AG09309 (cell line): Measurements from ENCODE around the gene BMP10.

Experiments
- DNase-seq: peaks from one replicate; pipeline ENCODE4 v3.0.0-alpha.2; 2010; ENCODE audit warnings: low read depth
- H3K4me3 ChIP-seq: 2 replicates; pipeline ENCODE4 v1.5.1; 2011; ENCODE audit warnings: mild to moderate bottlenecking, low read depth, low read length, moderate library complexity; ENCODE audit not compliant: control insufficient read depth
- TF ChIP-seq, protein P1 (sequence below): IDR thresholded peaks from 2 replicates; pipeline ENCODE4 v1.5.1; 2011; ENCODE audit warnings: mild to moderate bottlenecking, low read depth, low read length, inconsistent platforms; ENCODE audit not compliant: insufficient read depth, control insufficient read depth; ENCODE audit errors: missing control alignments

The BMP10 gene

DNA sequence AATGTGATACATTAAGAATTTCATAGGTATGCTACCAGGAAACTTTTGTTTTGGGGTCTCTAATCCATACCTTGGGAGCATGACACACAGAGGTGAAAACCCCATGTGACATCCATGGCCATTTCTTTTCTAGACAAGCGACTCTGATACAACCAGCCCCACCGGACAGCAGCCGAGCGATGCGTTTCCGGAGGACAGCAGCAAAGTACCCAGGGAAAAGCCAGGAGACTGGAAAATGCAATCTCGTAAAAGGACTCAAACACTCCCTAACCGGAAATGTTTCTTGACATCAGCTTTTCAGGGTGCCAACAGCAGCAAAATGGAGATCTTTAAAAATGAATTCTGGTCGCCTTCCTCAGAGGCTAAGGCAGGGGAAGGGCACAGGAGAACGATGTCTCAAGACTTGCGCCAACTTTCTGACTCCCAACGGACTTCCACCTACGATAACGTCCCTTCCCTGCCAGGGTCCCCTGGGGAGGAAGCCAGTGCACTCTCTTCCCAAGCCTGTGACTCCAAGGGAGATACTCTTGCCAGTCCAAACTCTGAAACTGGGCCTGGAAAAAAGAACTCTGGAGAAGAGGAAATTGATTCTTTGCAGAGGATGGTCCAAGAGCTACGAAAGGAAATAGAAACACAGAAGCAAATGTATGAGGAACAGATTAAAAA is 48.9 kb downstream of the BMP10 start:
- no peak overlapping the region for H3K4me3 ChIP-seq
- TF ChIP-seq, protein P1, sequence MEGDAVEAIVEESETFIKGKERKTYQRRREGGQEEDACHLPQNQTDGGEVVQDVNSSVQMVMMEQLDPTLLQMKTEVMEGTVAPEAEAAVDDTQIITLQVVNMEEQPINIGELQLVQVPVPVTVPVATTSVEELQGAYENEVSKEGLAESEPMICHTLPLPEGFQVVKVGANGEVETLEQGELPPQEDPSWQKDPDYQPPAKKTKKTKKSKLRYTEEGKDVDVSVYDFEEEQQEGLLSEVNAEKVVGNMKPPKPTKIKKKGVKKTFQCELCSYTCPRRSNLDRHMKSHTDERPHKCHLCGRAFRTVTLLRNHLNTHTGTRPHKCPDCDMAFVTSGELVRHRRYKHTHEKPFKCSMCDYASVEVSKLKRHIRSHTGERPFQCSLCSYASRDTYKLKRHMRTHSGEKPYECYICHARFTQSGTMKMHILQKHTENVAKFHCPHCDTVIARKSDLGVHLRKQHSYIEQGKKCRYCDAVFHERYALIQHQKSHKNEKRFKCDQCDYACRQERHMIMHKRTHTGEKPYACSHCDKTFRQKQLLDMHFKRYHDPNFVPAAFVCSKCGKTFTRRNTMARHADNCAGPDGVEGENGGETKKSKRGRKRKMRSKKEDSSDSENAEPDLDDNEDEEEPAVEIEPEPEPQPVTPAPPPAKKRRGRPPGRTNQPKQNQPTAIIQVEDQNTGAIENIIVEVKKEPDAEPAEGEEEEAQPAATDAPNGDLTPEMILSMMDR = no peak
- DNase-seq = no peak

DNA sequence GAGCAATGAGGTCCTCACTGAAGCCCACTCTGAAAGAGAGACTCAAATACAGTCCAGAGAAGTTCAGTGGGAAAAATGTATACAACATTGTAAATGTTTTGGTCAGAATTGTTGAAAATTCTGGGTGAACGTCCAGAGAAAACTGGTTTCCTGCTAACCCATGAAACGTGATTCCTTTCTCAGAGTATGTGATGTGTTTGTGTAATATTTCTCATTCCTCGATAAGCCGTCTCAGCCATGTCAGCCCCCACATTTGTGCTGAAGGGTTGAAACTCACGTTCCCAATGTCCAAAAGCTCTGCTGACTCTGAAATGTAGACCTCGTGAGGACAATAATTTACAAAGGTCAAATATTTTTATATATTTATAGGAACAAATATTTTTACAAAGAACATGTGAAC is 51.6 kb downstream of the BMP10 start:
- no peak overlapping the region for H3K4me3 ChIP-seq
- no peak for DNase-seq
- TF ChIP-seq, protein P1 = no peak

DNA sequence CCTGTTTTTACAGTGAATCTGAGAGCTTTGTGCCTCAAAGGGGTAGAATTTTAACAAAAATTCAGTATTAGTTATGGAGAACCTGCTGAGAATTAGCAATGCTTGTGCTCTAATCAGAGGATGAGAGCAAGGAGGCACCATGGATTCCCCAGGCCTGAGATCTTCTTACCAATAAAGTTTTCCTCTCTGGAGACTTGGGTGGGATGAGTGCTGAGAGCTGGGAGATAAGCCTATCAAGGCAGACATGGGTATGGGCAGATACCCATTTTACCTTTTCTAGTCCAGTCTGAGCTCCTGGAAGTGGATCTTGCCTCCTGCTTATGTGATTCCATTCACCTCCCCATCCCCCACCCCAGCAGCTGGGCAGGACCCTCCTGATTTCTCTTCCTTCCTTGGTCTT is 53.9 kb downstream of the BMP10 start:
- DNase-seq = no peak
- TF ChIP-seq, protein P1 = no peak
- no peak overlapping the region for H3K4me3 ChIP-seq
